Measurements from ENCODE around the gene SORCS2.

GRCh38 chr4:7664106-7664505, 471.8 kb downstream of the SORCS2 start:
- TF ChIP-seq TAF1 (IDR thresholded peaks at IDR 0.05; ENCODE audit: low read depth): no peak
- TF ChIP-seq CTCF (IDR thresholded peaks at IDR 0.05; ENCODE audit: poor library complexity, severe bottlenecking): no peak
- TF ChIP-seq EP300 (conservative IDR thresholded peaks at IDR 0.05; ENCODE audit: poor library complexity, severe bottlenecking): no peak
- TF ChIP-seq EZH2 (IDR thresholded peaks at IDR 0.05; ENCODE audit: borderline replicate concordance, insufficient read depth, low read length, poor library complexity, severe bottlenecking): no peak
- no peak for TF ChIP-seq RAD21 (conservative IDR thresholded peaks at IDR 0.05)
- TF ChIP-seq SMC3 (conservative IDR thresholded peaks at IDR 0.05; ENCODE audit: poor library complexity): no peak
- no peak for TF ChIP-seq POLR2AphosphoS5 (IDR thresholded peaks at IDR 0.05)
- TF ChIP-seq REST (IDR thresholded peaks at IDR 0.05; ENCODE audit: borderline replicate concordance): no peak

All from neural cell (in vitro differentiated cells).